Body of pancreas (tissue), 4 donors: ENCODE measurements around the gene MRAP. TPM values are rescaled to one million over a fixed set of nuclear protein-coding genes. Genes with fewer than 3 reads are reported as not detected.
A peak's percentile ranks its signal among the peaks of the same experiment; 100 is the strongest.

Experiments used
- ATAC-seq: fragments of 150-250 bp; one replicate; pipeline ENCODE4 v1.9.1; 2016
- DNase-seq, 4 donors: peaks; one replicate each; pipeline ENCODE4 v3.0.0-alpha.2; 2019
- H3K27ac ChIP-seq, 4 donors: fragments of 200-600 bp; sonication (generic); 1 replicate in 3 of 4; 2 replicates in 1 of 4; pipeline versions ENCODE4 v1.5.1 to v1.6.1; 2016 to 2019; ENCODE audit warnings: mild to moderate bottlenecking in 1 of 4, mixed read lengths in 1 of 4, moderate library complexity in 1 of 4
- H3K27me3 ChIP-seq, 2 donors: fragments of 200-600 bp; sonication (generic); one replicate each; pipeline ENCODE4 v1.6.0; 2016; ENCODE audit warnings: mild to moderate bottlenecking in 1 of 2
- H3K36me3 ChIP-seq, 2 donors: fragments of 200-600 bp; sonication (generic); replicated peaks in 1 of 2; 2 replicates each; pipeline ENCODE4 v1.5.1; 2016; ENCODE audit warnings: low read depth in 2 of 2; ENCODE audit not compliant: insufficient read depth in 1 of 2
- H3K4me1 ChIP-seq: fragments of 200-600 bp; sonication (generic); one replicate; pipeline ENCODE4 v1.6.0; 2016
- H3K4me3 ChIP-seq, 2 donors: fragments of 200-600 bp; sonication (generic); 1 replicate in 1 of 2; 2 replicates in 1 of 2; pipeline ENCODE4 v1.5.1; 2016 to 2019
- H3K9me3 ChIP-seq, 3 donors: fragments of 200-600 bp; sonication (generic); 1 replicate in 2 of 3; 2 replicates in 1 of 3; pipeline ENCODE4 v1.5.1; 2016
- POLR2A ChIP-seq, 3 donors: fragments of 450-650 bp; IDR thresholded peaks; one replicate each; pipeline ENCODE4 v1.6.1; 2016; ENCODE audit warnings: antibody characterized with exemption in 3 of 3, mild to moderate bottlenecking in 2 of 3
- WGBS, 2 donors: methylation state at CpG; one replicate each; pipeline ENCODE4 v1.1.5; 2017; 5-methylcytosine and 5-hydroxymethylcytosine counted together
- intact Hi-C: fragments of 100-400 bp; cut with DNase I; formaldehyde crosslinking; loops from one replicate; pipeline ENCODE4 v1.15.1; 2023
- total RNA-seq, 2 donors: library from RNA; depleted of rRNA; stranded (reverse); fragments of >200 nt; gene quantifications; one replicate each; pipeline ENCODE4 v1.1.0, GENCODE V29; 2016
- TF ChIP-seq, protein P1 (sequence below), 7 experiments: fragments of 450-650 bp in 4 of 7; fragments of 200-600 bp in 3 of 7; sonication (generic) in 3 of 7; IDR thresholded peaks; one replicate each; pipeline ENCODE4 v1.5.1; 2016 to 2019; ENCODE audit warnings: antibody characterized with exemption in 7 of 7

The MRAP gene
- total RNA-seq, 2 donors from 2014 or later = 0.66 TPM; not detected in 1

DNA sequence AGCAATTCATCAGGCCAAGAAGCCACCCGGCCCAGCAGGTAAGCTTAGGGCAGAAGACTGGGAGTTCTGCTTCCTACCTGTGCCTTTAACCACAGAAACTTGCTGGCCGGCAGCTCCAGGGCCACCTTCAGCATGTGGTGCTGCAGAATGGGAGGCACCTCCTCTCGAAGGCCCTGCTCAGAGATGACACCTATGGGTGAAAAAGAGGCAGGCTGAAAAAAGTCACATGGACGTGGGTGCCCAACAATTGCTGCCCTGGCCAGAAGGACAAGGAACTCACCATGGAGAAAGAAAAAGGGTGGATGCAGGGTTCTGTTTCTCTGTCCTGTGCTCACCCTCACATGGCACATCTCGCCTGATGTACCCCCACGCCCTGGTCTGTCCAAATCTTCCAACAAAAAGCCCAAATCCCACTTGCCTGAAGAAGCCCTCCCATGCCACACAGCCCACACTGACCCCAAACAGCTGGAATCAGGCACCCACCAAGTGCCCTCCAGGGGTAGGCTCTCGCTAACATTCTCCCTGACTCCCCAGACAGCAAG is 61.1 kb downstream of the MRAP start:
- H3K27ac ChIP-seq = no peak overlapping the region
- no peaks in the 10 kb centered on the region for H3K27me3 ChIP-seq
- H3K36me3 ChIP-seq = peaks cover 0 to 62% of the 10 kb centered on the region in 2 donors
- ATAC-seq (no peak), DNase-seq (peak in 1 of 4 donors; percentile 10)
- no peak for TF ChIP-seq POLR2A (IDR thresholded peaks at IDR 0.05)
- TF ChIP-seq, protein P1, sequence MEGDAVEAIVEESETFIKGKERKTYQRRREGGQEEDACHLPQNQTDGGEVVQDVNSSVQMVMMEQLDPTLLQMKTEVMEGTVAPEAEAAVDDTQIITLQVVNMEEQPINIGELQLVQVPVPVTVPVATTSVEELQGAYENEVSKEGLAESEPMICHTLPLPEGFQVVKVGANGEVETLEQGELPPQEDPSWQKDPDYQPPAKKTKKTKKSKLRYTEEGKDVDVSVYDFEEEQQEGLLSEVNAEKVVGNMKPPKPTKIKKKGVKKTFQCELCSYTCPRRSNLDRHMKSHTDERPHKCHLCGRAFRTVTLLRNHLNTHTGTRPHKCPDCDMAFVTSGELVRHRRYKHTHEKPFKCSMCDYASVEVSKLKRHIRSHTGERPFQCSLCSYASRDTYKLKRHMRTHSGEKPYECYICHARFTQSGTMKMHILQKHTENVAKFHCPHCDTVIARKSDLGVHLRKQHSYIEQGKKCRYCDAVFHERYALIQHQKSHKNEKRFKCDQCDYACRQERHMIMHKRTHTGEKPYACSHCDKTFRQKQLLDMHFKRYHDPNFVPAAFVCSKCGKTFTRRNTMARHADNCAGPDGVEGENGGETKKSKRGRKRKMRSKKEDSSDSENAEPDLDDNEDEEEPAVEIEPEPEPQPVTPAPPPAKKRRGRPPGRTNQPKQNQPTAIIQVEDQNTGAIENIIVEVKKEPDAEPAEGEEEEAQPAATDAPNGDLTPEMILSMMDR (IDR thresholded peaks at IDR 0.05) = peak in 1 of 7 experiments; percentile 10
- intact Hi-C loops = no loop called here
- WGBS, 2 donors = 66 to 81% methylated on average over 7 of the region's 7 CpGs
- no peaks in the 10 kb centered on the region for H3K4me1 ChIP-seq
- no peak overlapping the region for H3K4me3 ChIP-seq
- no peaks in the 10 kb centered on the region for H3K9me3 ChIP-seq

DNA sequence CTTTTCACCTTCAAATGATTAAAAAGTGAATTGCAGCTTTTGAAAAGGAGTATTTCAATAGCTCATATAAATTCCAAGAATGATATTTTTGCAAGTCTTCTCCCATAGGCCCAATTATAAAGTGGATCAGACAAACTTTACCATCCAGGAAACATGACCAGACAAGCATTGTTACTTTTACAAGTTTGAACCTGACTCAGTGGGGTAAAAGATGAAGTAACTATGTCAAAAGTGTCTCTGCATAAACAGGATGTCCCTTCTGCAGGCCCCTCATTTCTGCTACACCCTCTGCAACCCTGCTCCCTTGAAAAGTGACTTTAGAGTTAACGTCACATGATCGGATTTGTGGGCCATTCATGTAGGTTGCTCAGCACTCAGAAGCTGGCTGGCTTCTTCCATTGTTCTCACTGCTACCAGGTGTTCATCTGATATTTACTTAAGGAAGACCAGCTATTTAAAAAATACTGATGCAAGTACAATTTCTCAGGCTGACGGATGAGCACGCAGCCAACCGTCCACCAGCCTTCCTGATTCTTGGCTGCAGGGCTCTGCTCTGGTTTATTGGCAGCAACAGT is 61.8 kb downstream of the MRAP start:
- intact Hi-C loops = no loop called here
- peaks cover under 1 to 57% of the 10 kb centered on the region in 2 donors for H3K36me3 ChIP-seq
- no peak for TF ChIP-seq POLR2A (IDR thresholded peaks at IDR 0.05)
- TF ChIP-seq, protein P1 (IDR thresholded peaks at IDR 0.05) = no peak
- no peak for ATAC-seq
- no peak for DNase-seq
- no peaks in the 10 kb centered on the region for H3K27me3 ChIP-seq
- no peaks in the 10 kb centered on the region for H3K9me3 ChIP-seq
- H3K27ac ChIP-seq = no peak overlapping the region
- no peaks in the 10 kb centered on the region for H3K4me1 ChIP-seq
- H3K4me3 ChIP-seq = no peak overlapping the region
- 81 to 93% methylated on average over 5 of the region's 5 CpGs for WGBS, 2 donors

Other genes with a start within 250 kb of the MRAP start
- gene MIS18A, start 19.8 kb upstream of the MRAP start, total RNA-seq = 1 to 10 TPM; 4.3 to 5.2 TPM
- 10 to 100 TPM; 10.1 to 11.2 TPM for gene URB1, start 94.2 kb downstream of the MRAP start, total RNA-seq
- 10 to 100 TPM; 16.5 to 24.4 TPM for gene EVA1C, start 113.9 kb downstream of the MRAP start, total RNA-seq